GM21381 (cell line): ENCODE results near the gene TUBA4B.
A peak's percentile ranks its signal among the peaks of the same experiment; 100 is the strongest.

ENCODE experiments used
- ATAC-seq: cut with Tn5 transposase; IDR thresholded peaks from one replicate; pipeline ENCODE4 v1.9.1; 2021; ENCODE audit warnings: mild to moderate bottlenecking, moderate library complexity; ENCODE audit not compliant: unreplicated experiment

Gene TUBA4B

GRCh38 chr2:219252900-219253752 lies at the start of gene TUBA4B:
TUBA4B (plus strand) TSS chr2:219253243; CDS start chr2:219253408, 165 bp downstream.
- ATAC-seq = peak; percentile 20

GRCh38 chr2:219204425-219205164 lies 48.4 kb upstream of the TUBA4B start:
- no peak for ATAC-seq

GRCh38 chr2:219205165-219205538 lies 47.9 kb upstream of the TUBA4B start:
- no peak for ATAC-seq

GRCh38 chr2:219205981-219206327 lies 47.1 kb upstream of the TUBA4B start:
- no peak for ATAC-seq

- ATAC-seq = peak; percentile 97
Measured at GRCh38 chr2:219206328-219207133, 46.5 kb upstream of the TUBA4B start, which contains the start of gene ZFAND2B. ZFAND2B (plus strand) TSS chr2:219206782; CDS start chr2:219206988, 206 bp downstream.

GRCh38 chr2:219207134-219207883 lies 45.7 kb upstream of the TUBA4B start:
- no peak for ATAC-seq

- no peak for ATAC-seq
Measured at GRCh38 chr2:219207884-219208740, 44.9 kb upstream of the TUBA4B start.

GRCh38 chr2:219209236-219210195 lies 43.5 kb upstream of the TUBA4B start:
- ATAC-seq = no peak

GRCh38 chr2:219210196-219210885 lies 42.7 kb upstream of the TUBA4B start:
- ATAC-seq = no peak

- no peak for ATAC-seq
Measured at GRCh38 chr2:219210886-219211362, 42.1 kb upstream of the TUBA4B start.

- no peak for ATAC-seq
Measured at GRCh38 chr2:219213026-219213415, 40.0 kb upstream of the TUBA4B start.

- ATAC-seq = no peak
Measured at GRCh38 chr2:219213486-219214071, 39.5 kb upstream of the TUBA4B start.

GRCh38 chr2:219214141-219214540 lies 38.9 kb upstream of the TUBA4B start:
- no peak for ATAC-seq

- no peak for ATAC-seq
Measured at GRCh38 chr2:219214786-219215185, 38.3 kb upstream of the TUBA4B start.

GRCh38 chr2:219215871-219216534 lies 37.0 kb upstream of the TUBA4B start:
- no peak for ATAC-seq

- no peak for ATAC-seq
Measured at GRCh38 chr2:219216535-219216915, 36.5 kb upstream of the TUBA4B start.

- ATAC-seq = peak; percentile 30
Measured at GRCh38 chr2:219218217-219218731, 34.8 kb upstream of the TUBA4B start.
